ENCODE measurements around the gene SUGCT. TPM values are rescaled to one million over a fixed set of nuclear protein-coding genes. Genes with fewer than 3 reads are reported as not detected.

SUGCT gene
- total RNA-seq, 1 experiment from 2014 or later: 4.6 TPM

GRCh38 chr7:40595832-40596231 is 461.0 kb downstream of the SUGCT start:
- DNase-seq (ENCODE audit: low spot score) (no peak), ATAC-seq (no peak)
- Mint-ChIP-seq H3K9me3 (peaks cover 7% of the 10 kb centered on the region), H3K27me3 (ENCODE audit: low read depth) (no peaks in the 10 kb centered on the region), H3K4me1 (no peaks in the 10 kb centered on the region), H3K4me3 (no peak overlapping the region), H3K36me3 (no peaks in the 10 kb centered on the region), H3K27ac (no peak overlapping the region)
- CTCF ChIA-PET: no interaction called here
- POLR2A ChIA-PET: interaction anchor here (0.6 kb wide), 1 partner anchor 543 kb away, joined by 5 read pairs; no protein-coding TSS in a partner anchor
- TF ChIP-seq ARID4B (CRISPR knock-in tag; IDR thresholded peaks at IDR 0.05; ENCODE audit: borderline replicate concordance) (no peak), OVOL2 (CRISPR knock-in tag; IDR thresholded peaks at IDR 0.05; ENCODE audit: borderline replicate concordance) (no peak), IRF1 (CRISPR knock-in tag; IDR thresholded peaks at IDR 0.05) (no peak), JUN (CRISPR knock-in tag; IDR thresholded peaks at IDR 0.05) (no peak), CDX4 (CRISPR knock-in tag; IDR thresholded peaks at IDR 0.05; ENCODE audit: borderline replicate concordance) (no peak)

- TF ChIP-seq NFE2L1 (CRISPR knock-in tag; IDR thresholded peaks at IDR 0.05): no peak
- TF ChIP-seq ZNF317 (CRISPR knock-in tag; IDR thresholded peaks at IDR 0.05; ENCODE audit: borderline replicate concordance, low read depth): no peak
- no peak for TF ChIP-seq STAT6 (CRISPR knock-in tag; conservative IDR thresholded peaks at IDR 0.05; ENCODE audit: low read depth)
- TF ChIP-seq FOXJ3 (CRISPR knock-in tag; IDR thresholded peaks at IDR 0.05; ENCODE audit: borderline replicate concordance): no peak
- no peak for TF ChIP-seq NFYB (CRISPR knock-in tag; conservative IDR thresholded peaks at IDR 0.05; ENCODE audit: low read depth)
- no peak for TF ChIP-seq ZNF219 (CRISPR knock-in tag; IDR thresholded peaks at IDR 0.05; ENCODE audit: borderline replicate concordance)
- no peak for TF ChIP-seq GABPB1 (CRISPR knock-in tag; IDR thresholded peaks at IDR 0.05)
- no peak for TF ChIP-seq USF2 (CRISPR knock-in tag; IDR thresholded peaks at IDR 0.05)
- no peak for TF ChIP-seq NR3C1 (CRISPR knock-in tag; conservative IDR thresholded peaks at IDR 0.05; ENCODE audit: low read depth)
- no peak for TF ChIP-seq ZNF121 (CRISPR knock-in tag; IDR thresholded peaks at IDR 0.05)
- TF ChIP-seq ZBTB21 (CRISPR knock-in tag; IDR thresholded peaks at IDR 0.05; ENCODE audit: borderline replicate concordance): no peak
- no peak for TF ChIP-seq HMGA2 (CRISPR knock-in tag; IDR thresholded peaks at IDR 0.05)
- TF ChIP-seq ZNF671 (CRISPR knock-in tag; IDR thresholded peaks at IDR 0.05): no peak
- no peak for TF ChIP-seq E2F1 (CRISPR knock-in tag; IDR thresholded peaks at IDR 0.05)
- TF ChIP-seq CBFB (CRISPR knock-in tag; IDR thresholded peaks at IDR 0.05; ENCODE audit: low read depth): no peak
- no peak for TF ChIP-seq MYBL2 (CRISPR knock-in tag; IDR thresholded peaks at IDR 0.05)
- TF ChIP-seq RORB (CRISPR knock-in tag; IDR thresholded peaks at IDR 0.05): no peak
- TF ChIP-seq FOXP1 (CRISPR knock-in tag; IDR thresholded peaks at IDR 0.05; ENCODE audit: borderline replicate concordance): no peak
- H3K27me3 Mint-ChIP-seq (ENCODE audit: low read depth): no peaks in the 10 kb centered on the region
- DNase-seq (ENCODE audit: low spot score): no peak
- H3K9me3 Mint-ChIP-seq: 0 out of 2 replicates have a peak, but pooled peaks cover 3% of the 10 kb centered on the region
- no peaks in the 10 kb centered on the region for H3K4me1 Mint-ChIP-seq
- no peak overlapping the region for H3K4me3 Mint-ChIP-seq
- H3K36me3 Mint-ChIP-seq: no peaks in the 10 kb centered on the region
- ATAC-seq: no peak
- H3K27ac Mint-ChIP-seq: no peak overlapping the region
- POLR2A ChIA-PET: no interaction called here
- CTCF ChIA-PET: no interaction called here
These were observed 462.7 kb downstream of the SUGCT start for GRCh38 chr7:40597517-40597916.
